ENCODE results near the gene OSTN. TPM values are rescaled to one million over a fixed set of nuclear protein-coding genes. Genes with fewer than 3 reads are reported as not detected.
"Not testable (repeated sequence)": the region's sequence is repeated elsewhere in the genome, so short reads cannot be mapped to it uniquely, and the experiment has no call there.

The OSTN gene
- polyA plus RNA-seq, 1 donor: 8.1 TPM

DNA sequence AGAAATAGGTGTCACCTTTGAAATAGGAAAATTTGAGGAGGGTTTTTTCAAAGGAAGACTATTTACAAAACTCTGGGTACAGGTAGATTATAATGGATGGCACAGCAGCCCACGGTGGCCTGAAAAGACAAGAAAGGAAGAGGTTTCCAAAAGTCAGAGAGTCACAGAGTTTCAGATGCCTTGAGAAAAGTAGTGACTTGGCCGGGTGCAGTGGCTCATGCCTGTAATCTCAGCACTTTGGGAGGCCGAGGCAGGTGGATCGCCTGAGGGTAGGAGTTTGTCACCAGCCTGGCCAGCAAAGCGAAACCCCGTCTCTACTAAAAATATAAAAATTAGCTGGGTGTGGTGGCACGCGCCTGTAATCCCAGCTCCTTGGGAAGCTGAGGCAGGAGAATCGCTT, 35.2 kb downstream of the OSTN start:
- DNase-seq: no peak

DNA sequence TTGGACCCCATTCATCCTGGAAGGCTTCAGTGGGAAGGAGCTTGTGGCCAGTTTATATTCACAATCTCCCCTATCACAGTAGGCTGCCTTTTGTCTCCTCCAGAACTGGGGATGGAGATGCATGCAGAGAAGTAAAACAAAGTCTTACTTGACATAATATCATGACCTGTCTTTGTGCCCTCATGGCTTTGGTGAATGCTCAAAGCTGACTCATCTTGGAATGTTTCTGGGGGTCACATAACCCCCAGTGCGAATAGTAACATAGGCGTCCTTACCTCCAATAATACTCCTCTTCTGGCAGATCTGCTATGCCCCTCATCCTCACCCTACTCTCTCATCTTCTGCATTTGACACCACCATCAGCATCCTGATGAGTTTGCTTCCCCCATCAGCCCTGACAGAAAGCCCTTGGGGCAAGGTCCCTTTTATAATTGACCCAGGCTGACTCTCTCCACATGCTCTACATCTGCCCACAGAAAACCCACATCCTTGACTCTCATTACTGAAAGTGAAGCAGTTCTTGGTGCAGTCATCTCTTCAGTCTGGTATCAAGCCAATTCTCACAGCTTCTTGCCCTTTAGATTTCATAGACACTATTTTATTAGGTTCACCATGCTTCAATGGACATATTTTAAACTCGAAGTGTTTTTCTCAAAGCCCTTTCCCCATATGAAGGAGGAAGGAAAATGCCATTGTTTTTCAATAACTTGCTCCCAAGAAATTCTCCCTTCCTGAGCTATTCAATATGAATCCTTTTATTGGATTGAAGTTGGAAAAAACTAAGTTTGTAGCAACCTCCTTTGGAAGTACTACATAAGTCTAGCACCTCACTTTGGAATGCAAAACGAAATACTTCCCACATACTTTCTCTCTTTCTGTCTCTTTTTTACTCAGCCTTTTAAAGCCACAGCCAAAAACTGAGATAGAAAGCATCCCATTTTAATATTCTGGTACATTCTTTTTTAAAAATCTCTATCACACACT, 36.6 kb downstream of the OSTN start:
- DNase-seq: no peak

DNA sequence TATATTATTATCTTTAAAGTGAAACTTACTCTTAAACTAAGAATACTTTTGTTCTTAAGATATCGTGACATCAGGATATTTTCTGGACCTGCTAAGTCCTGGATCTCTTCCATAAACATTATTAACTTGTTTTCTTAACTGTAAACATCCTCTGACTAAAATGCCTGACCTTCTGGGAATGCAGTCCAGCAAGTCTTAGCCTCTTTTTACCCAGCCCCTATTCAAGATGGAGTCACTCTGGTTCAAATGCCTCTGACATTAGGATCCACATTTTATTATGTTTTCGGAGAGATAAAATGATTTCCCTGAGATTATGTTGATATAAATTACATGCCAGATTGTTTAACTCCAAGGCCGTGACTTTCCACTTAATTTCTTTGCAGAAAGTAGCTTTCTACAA, 37.6 kb downstream of the OSTN start:
- peak; percentile 13 for DNase-seq

DNA sequence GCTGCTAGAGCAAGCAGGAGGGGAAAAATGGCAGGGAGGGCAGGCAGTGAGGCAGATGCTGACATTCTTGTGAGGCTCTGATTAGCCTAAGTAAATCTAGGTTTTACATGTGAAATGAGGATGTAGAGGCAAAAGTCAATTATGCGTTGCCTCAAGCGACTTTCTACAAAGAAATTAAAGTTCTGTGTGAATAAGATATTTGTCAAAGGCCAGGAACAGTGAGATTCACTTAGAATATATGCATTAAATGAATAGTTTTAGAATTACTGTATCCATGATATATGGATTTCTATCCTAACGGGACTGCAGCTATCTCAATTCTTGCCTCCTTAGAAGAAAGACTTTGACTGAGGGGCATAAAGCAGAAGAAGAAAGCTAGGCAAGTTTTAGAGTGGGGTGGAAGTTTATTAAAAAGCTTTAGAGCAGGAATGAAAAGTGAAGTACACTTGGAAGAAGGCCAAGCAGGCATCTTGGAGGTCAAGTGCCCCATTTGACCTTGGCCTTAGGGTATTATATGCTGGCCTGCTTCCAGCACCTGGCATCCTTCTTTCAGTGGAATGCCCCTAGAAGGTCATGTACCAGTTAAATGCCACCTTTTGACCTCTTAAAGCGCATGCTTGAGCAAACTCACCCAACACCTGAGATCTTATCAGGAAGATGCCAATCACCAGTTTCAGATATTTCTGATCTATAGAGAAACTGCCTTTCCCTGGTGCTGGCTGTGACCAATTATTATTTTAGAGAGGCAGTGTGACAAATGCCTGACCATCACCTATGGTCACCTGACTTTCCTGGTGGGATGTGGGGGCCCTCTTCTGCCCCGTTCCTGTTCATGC, 38.2 kb downstream of the OSTN start:
- DNase-seq: no peak

DNA sequence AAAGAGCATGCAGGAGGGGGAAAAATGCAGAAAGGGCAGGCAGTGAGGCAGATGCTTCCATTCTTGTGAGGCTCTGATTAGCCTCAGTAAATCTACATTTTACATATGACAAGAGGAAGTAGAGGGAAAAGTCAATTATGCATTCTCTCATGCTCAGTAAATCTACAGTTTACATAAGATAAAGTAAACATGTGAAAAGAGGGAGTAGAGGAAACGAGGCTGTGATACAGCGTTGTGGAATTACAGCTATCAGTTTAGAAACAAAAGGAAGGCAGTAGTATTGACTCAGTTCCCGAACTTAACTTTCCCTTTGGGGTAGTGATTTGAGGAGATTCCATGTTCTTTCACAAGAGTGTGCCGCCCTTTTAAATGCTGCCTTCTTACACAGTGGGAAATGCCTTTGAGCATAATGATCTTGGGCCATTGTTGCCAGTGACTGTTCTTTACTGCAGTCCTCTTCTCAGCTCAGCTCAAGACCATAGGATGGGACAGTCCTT, 39.3 kb downstream of the OSTN start:
- no peak for DNase-seq

DNA sequence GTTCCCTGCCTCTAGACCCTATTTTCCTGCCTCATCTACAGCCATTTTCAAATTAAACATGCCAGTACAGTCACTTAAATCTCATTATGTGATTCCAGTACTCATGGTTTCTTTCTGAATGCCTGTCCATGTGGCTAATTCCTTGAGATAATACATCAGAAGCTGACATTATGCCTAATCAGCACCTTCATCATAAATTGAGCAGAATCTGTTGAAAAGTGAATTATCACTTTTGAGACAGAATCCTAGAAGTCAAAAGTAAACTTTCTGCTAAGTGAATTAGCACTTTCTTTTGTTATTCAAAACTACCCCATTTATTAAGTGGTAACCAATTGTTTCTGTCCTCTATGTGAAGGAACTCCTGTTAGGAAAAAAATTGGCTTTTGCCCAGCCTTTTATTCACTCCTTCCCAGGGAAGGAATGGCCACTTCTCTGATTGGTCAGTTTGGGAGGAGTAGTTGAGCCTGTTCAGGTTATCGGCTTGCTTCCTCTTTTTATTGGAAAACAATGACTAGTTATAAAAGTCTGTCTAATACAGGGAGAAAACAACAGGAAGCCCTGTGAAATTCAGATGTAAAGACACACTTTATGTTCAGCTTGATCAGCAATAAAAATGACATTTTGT, 40.5 kb downstream of the OSTN start:
- DNase-seq: no peak

DNA sequence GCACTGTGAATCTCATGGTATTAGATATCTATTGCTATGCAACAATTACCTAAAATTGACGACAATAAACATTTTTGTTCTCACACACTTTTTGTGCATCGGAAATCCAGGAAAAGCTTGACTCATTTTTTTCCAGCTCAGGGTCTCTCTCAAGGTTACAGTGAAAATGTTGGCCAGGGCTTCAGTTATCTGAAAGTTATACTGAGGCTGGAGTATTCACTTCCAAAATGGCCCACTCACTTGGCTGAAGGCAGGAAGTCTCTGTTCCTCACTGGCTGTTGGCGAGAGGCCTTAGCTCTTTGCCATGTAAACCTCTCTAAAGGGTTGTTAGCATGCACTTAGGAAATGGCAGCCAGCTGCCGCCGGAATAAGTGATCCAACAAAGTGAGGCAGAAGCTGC, 41.4 kb downstream of the OSTN start:
- no peak for DNase-seq

DNA sequence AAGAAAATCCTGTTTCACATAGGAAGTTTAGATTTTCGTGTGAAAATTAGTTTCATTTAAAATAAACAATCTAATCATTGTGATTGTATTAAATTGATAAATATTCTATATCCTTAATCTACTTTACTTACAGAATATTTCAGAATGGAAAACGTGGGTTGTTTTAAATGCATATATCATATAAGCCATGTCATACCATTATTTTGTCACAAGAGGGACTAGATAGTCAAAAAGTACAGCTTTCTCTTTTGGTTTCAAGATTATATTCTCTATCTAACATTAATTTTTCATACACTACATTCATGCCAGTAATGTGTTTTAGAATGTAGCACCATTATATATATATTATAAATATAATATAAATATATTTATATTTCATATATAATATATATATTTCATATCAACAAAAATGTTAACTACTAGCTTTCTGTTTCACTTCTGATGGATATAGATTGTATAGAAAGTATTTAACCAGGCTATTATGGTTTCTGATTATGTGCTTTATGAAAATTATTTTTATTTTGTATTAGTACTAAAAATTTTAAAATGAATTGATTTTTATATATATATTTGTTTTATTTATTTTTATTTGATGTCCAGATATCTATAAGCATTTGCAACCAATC, 45.3 kb downstream of the OSTN start:
- DNase-seq: no peak

DNA sequence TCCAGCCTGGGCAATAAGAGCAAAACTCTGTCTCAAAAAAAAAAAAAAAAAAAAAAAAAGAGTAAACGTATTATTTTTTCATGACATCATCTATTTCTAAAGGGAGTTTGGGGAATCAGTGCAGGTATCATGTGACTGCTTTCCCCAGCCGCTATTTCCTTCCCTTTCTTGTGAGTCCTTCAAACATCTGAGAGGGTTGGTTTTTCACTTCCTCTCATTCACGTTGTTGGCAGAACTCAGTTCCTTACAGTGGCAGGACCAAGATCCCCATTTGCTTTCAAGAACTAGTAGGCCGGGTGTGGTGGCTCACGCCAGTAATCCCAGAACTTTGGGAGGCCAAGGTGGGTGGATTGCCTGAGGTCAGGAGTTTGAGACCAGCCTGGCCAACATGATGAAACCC, 47.0 kb downstream of the OSTN start:
- not testable (repeated sequence) for DNase-seq

DNA sequence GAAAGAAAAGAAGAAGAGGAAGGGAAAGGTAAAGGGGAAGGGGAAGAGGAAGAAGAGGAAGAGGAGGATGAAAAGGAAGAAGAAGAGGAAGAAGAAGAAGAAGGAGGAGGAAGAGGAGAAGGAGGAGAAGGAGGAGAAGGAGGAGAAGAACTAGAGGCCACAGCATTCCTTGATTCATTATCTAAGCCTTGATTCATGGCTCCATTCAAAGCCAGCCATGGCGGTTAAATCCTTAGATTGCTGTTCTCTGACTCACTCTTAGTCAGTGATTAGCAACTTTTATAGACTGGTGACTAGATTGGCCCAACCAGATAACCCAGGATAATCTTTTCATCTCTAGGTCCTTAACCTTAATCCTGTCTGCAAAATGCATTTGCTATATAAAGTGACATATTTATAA, 47.6 kb downstream of the OSTN start:
- DNase-seq: no peak

DNA sequence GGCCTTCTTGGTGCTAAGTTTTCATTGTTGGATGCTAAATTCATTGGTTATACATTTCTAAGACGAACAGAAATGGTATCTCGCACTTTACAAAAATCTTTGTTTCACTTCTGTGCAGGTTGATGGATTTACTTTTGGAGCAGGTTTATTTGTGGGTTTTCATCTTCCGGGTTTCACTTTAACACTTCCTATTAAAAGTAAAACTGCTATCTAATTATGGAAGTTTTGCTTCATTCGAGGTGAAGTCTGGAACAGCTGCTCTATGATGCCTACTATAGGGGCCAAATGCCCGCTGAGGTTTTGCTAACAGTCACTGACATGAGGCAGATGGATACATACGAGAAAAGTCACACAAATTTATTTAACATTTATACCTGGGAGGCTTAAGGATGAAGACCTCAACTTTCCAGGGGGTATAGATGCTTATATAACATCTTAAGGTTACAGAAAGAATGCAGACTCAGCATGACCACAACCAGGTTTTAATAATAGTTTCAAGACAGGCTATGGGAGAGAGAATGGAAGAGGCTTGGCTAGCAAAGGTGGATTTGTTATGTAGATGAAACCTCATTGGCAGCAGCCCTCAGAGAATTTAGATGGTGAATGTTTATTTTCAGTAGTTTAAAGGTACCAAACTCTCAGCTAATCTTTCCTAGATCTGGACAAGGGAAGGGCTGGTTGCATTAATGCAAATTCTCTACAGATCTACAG, 54.2 kb downstream of the OSTN start:
- no peak for DNase-seq

DNA sequence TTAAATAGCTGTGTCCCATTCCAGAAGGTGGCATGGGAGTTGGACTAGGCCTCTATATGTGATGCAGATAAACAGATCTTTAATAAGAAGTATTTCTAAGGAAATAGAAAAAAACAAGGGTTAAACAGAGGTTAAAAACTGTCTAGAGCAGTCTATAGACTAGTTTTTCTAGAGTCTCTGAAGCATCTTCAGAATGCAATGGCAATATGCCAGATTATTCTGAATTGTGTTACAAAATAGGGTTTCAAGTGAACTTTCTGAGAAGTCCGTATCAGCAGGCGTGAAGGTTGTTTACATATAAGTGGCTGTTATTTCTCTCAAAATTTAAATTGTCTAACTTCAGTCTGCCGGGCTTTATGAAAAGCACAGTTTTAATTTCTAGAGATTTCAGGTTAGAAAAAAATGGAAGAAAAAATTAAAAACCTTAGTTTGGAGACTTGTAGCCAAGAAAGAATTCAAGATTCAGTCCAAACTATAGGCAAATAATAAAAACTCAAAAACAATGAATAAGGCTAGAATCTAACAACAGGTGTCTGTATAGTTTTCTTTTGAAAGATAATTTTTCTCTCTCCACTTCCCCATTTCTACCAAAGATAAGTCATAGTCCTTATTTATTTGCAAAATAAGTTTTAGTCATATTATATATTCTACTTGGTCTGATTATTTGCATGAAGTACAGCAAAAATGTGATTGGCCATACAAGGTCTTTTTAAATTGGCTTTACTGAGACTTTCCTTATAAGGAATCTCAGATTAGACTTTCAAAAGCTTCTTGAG, 55.2 kb downstream of the OSTN start:
- no peak for DNase-seq

DNA sequence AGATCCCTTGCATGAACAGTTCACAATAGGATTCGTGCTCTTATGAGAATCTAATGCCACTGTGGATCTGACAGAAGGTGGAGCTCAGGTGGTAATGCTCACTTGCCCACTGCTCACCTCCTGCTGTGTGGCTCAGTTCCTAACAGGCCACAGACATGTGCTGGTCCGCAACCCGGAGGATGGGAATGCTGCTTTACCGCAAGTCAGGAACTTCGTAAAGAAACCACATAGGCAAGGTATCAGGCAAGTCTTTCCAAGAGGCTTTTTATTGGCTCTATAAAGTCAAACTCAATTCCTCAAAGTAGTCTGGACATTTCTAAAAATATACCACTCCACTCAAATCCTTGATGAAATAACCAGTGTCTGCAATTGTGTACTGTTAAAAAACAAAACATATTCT, 56.1 kb downstream of the OSTN start:
- no peak for DNase-seq

DNA sequence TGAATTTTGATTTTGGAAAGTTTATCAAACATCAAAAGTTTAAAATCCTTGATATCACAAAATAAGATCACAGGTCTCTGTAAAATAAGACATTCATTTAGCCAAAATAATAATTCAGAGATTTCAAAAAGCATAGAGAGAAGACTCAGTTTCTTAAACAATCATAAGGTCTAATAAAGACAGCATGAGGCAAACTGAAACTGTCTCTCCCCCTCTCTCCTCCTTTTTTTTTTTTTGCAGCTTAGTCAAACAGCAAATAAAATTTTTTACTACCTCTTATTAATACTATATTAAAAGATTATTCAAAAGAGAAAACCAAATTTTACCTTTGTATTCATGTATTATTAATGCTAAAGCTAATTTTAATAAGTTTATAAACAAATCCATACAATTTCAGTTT, 57.4 kb downstream of the OSTN start:
- DNase-seq: no peak

DNA sequence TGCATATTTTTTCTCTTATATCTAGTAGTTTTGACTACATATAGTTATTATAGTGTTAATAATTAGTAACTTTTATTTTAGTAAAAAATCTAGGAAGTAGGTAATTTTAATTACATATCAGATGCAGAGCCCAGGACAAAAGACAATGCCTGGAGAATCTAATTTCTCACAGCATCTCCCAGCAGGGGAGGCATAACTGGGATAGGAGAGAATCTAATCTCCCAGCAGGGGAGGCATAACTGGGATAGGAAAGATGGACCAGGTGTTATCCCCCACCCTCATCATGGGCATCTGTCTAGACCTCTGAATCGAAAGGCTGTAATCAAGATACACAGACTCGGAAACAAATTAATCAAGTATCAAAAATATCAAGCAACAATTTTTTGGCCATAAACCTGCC, 58.2 kb downstream of the OSTN start:
- no peak for DNase-seq

DNA sequence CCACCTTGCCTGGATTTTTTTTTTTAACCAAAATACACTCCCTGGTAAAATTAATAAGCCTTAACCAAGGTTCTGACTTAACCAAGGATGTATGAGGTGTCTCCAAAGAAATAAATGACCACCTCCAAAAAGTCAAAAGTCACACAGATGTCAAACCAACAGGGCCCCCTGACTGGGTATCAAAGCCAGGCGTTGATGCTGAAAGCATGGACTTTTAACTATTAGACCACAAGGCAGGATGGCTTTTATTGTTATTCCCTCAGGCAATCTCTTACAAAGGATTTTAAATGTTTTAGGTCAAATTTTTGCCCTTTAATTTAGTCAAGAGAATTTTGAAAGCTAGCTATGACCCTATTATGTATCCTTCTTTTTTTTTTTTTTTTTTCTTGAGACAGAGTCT, 60.4 kb downstream of the OSTN start:
- DNase-seq: no peak

DNA sequence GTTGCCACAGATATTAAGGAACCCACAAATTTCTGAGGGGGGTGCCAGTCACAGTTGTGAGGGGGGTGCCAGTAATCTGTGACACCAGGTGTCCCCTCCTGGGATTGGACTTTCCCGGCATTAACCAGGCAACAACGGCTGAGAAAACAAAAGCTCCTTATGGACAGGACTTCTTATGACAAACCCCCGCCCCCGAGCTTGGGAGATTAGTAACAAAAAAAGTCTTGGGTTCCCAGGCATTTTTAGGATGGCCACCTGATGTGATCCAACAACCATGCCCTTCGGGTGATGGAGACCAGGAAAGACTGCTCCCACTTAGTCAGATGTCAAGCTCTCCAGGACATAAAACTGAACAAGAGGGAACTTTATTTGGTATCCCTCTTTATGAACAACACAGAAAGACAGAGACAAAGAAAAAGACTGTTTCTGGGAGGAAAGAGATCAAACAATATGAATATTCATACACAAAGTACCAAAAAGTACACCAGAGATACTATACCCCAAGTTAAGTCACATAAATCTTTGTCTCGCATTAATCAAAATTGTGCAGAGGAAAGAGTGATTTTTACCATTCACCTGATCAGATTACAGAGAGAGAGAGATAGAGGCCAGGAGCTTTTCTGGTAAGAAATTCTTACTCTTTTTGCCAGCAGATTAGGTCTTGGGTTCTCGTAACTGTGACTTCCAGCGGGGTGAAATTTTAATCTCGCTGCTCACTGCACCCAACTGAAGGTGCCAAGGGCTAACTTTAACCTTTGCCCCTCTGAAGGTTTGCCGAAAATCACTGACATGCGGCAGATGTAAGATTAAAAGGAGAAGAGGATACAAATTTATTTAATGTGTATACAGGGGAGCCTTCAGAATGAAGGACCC, 61.6 kb downstream of the OSTN start:
- DNase-seq: no peak

DNA sequence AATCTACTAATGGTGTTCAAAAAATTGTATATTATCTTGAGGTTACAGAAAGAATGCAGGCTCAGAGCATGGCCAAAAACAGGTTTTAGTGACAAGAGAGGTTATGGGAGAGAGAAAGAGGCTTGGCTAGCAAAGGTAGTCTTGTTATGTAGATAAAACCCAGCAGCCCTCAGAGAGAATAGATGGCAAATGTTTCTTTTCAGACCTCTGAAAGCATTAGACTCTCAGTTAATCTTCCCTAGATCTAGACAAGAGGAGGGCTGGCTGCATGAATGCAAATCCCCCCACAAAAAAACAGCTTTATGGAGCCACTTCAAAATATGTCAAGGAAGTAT, 62.2 kb downstream of the OSTN start:
- no peak for DNase-seq

DNA sequence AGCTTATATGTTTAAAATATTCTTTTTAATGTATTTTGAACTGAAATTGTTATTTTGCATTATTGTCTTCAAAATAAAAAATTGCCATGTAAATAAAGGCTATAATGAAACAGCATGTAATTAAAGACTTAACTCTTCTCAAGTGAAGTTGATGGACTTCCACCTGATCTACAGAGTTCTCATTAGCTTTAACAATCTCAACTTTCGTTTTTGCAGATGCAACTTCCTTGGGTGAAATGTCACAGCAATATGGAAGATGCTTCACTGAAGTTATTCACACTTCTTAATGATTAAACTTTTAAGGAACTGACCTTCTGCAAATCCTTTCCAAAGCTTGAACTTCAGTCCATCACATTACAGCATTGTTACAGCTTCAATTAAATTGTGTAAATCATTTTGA, 63.6 kb downstream of the OSTN start:
- DNase-seq: no peak

DNA sequence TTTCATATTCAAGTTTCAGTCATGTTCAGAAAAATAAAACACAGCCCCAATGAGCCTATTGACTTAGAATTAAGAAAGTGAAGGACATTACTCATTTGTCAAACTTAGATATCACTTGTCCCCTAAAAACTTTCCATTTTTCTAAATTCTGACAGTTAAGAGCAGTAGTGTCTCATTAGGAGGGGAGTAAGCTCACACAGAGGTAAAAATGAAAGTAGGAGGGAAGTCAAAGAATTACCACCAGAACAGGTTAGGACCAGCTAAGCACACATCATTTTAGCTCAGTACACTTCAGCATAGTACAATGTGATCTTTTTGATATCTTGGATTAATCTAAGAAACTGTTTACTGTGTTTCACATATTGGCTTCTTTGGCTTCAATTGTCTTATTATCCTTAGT, 64.3 kb downstream of the OSTN start:
- no peak for DNase-seq
